AG09309 (cell line): ENCODE measurements around the gene CLCN7.
"Not testable (repeated sequence)": the region's sequence is repeated elsewhere in the genome, so short reads cannot be mapped to it uniquely, and the experiment has no call there.

Experiments
- DNase-seq: peaks from one replicate; pipeline ENCODE4 v3.0.0-alpha.2; 2010; ENCODE audit warnings: low read depth
- H3K4me3 ChIP-seq: 2 replicates; pipeline ENCODE4 v1.5.1; 2011; ENCODE audit warnings: mild to moderate bottlenecking, low read depth, low read length, moderate library complexity; ENCODE audit not compliant: control insufficient read depth
- CTCF ChIP-seq: IDR thresholded peaks from 2 replicates; pipeline ENCODE4 v1.5.1; 2011; ENCODE audit warnings: mild to moderate bottlenecking, low read depth, low read length, inconsistent platforms; ENCODE audit not compliant: insufficient read depth, control insufficient read depth; ENCODE audit errors: missing control alignments

Gene CLCN7

DNA sequence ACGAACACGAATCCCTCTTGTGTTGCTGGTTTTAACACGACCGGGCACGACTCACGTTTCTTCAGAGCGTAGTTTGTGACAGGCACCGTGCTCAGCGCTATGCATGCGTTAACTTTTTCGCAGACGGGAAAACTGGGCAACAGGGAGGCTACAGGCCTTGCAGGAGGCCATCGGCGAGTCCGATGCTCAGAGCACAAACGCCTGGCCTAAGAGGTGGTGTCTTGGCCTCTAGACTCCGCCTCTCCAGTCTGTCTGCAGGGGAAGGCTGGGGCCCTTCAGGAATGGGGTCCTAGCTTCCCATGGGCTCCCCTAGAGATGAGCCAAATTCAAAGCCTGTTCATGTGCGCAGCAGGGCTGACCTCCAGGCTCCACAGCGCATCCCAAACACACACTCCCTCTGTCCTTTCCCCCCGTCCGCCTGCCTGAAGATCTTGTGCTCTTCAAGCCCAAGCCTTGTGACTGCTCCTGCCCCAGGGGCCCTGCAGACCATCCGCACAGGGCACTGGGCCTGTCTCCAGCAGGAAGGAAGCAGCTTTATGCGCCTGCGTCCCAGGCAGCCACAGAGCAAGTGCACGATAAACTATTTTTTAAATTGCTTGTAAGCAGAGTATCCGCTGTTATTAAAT lies 3.1 kb downstream of the CLCN7 start:
- TF ChIP-seq CTCF = no peak
- no peak for DNase-seq
- no peak overlapping the region for H3K4me3 ChIP-seq

DNA sequence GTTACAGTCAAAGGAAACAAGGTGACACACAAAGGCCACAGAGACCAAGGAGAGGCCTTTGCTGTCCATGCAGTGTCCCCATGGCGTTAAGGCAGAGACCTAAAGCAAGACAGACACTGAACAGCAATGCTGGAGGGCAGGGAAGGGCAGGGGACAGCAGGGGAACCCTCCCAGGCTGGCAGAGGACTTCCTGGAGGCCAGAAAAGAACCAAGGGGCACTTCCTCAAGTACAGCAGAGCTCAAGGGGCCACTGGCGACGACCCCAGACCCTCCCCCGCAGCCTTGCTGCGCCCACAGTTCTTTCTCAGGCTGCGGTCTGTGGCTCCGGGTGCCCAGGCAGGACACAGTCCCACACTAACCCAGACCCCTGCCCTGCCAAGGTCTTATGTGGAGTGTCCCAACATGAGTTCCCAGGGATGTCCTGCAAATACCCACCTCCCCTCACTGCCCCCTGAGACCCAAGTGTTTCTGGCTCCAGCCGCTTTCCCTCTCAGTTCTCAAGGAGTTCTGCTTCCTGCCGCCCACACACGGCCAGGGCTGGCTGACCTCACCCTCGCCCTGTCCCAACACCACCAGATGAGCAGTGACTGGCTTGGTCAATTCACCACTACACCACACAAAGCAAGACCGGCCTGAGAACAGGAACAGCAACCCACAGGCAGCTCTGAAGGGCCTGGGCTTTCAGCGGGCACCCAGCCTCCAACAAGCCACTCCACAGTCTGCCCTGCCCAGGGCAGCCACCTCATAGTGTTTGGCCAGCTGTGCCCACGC lies 4.2 kb downstream of the CLCN7 start:
- TF ChIP-seq CTCF = no peak
- no peak overlapping the region for H3K4me3 ChIP-seq

GRCh38 chr16:1469693-1470201 lies 5.1 kb downstream of the CLCN7 start:
- no peak overlapping the region for H3K4me3 ChIP-seq
- TF ChIP-seq CTCF = no peak

More for the DNA sequence above, 4.2 kb downstream of the CLCN7 start:
- no peak for DNase-seq

DNA sequence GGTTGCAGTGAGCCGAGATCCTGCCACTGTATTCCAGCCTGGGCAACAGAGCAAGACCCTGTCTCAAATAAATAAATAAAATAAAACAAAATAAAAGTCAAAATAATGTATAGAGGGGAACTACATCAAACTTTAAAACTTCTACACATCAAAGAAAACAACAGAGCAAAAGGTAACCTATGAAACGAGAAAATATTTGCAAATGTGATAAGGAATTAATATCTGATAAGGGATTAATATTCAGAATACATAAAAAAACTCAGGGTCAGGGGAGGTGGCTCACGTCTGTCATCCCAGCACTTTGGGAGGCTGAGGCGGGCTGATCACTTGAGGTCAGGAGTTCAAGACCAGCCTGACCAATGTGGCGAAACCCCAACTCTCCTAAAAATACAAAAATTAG lies 5.7 kb downstream of the CLCN7 start:
- not testable (repeated sequence) for H3K4me3 ChIP-seq, DNase-seq

More at GRCh38 chr16:1469693-1470201, 5.1 kb downstream of the CLCN7 start:
- no peak for DNase-seq

DNA sequence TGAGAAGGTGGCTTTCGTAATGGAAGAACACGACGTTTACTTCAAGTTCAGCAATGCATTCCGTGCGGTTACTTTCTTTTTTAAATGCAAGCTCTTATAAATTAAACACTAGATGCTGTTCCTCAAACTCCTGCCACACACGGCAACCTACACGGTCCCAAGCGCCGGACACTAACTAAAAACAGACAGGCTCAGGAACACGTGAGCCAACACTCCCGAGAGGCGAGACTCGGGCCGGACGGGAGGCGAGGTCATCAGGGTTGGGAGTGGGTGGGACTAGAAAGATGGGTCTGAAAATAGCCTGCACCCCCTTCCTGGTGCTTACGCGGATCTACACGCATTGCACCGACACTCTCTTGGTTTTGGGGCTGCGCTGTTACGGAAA lies 6.4 kb downstream of the CLCN7 start:
- H3K4me3 ChIP-seq = no peak overlapping the region
- no peak for TF ChIP-seq CTCF
- no peak for DNase-seq

GRCh38 chr16:1466968-1467521 lies 7.8 kb downstream of the CLCN7 start:
- no peak for DNase-seq
- no peak for TF ChIP-seq CTCF
- no peak overlapping the region for H3K4me3 ChIP-seq

- no peak for DNase-seq
- TF ChIP-seq CTCF = no peak
- no peak overlapping the region for H3K4me3 ChIP-seq
Observed at GRCh38 chr16:1466054-1466453, 8.8 kb downstream of the CLCN7 start.
